ENCODE results near the gene VOPP1.

DNA sequence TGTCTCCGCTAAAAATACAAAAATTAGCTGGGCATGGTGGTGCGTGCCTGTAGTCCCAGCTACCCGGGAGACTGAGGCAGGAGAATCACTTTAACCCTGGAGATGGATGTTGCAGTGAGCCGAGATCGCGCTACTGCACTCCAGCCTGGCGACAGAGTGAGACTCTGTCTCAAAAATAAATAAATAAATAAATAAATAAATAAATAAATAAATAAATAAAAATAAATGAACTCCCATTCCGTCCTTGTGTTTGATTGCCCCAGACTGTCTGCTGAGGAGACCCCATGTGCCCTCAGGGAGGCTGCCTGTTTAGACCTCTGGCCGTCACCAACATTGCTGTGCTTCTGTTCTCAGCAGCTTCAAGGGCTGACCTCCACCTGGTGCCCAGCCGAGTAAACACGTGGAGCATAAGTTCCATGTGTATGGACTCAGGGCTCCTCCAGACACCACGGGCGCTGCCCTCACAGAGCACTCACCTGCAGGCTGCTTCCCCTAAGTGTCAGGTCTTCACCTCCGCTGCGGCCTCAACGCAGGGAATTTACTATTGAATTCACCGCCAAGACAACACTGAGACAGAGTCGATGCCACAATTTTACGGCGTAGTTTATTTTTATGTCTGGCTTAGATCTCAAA lies 32.0 kb downstream of the VOPP1 start:
- TF ChIP-seq POLR2A (IDR thresholded peaks at IDR 0.05; ENCODE audit: low read depth, low read length) = no peak
- no peak for TF ChIP-seq SPI1 (IDR thresholded peaks at IDR 0.05; ENCODE audit: low read depth, low read length)
- no peak for TF ChIP-seq POLR2AphosphoS5 (IDR thresholded peaks at IDR 0.05; ENCODE audit: low read depth, low read length)
- no peak for TF ChIP-seq TAF1 (IDR thresholded peaks at IDR 0.05; ENCODE audit: low read depth, low read length)
